Heart left ventricle (tissue), 13 donors: ENCODE measurements around the gene ARF3.

Source experiments
- POLR2A ChIP-seq, 2 donors: fragments of 450-650 bp; IDR thresholded peaks; one replicate each; pipeline ENCODE4 v1.6.1; 2017; ENCODE audit warnings: antibody characterized with exemption in 2 of 2, mild to moderate bottlenecking in 2 of 2, moderate library complexity in 2 of 2
- TF ChIP-seq, protein P1 (sequence below), 12 donors: fragments of 200-600 bp; sonication (generic) in 4 of 12; IDR thresholded peaks; one replicate each; pipeline versions ENCODE4 v1.5.0 to v1.8.0; 2018 to 2022; ENCODE audit warnings: antibody characterized with exemption in 12 of 12, mild to moderate bottlenecking in 5 of 12
- donor health status: ischemic (EF 13 %, LVEDD 7.1; RV severe dilation, severe dysfunction).
- donor health status: DM: no; HTN: yes; CAD: no.
- donor health status: DM: no; HTN: no; CAD: no.
- donor health status: ischemic (EF 25% LVEDD 6.9; RV normal size, moderate dysfunction).
- donor health status: ischemic (EF 25% LVEDD 5.7; RV mildly dilated, moderate dysfunction).
- donor health status: ischemic (EF 35%, LVEDD 5.7; RV mildly dilated, moderate dysfunction).
- donor health status: nonischemic (EF 11% LVEDD 7.7; RV severe dilation, severe dysfunction).
- donor health status: DM: yes; HTN: yes; CAD: no.
- donor health status: PGD.
- donor health status: ischemic (EF 29% LVEDD 5.4; RV normal size, mild dysfunction).
- donor health status: nonischemic (EF 23%, LVEDD 6.1; RV moderate dilation, normal function).

DNA sequence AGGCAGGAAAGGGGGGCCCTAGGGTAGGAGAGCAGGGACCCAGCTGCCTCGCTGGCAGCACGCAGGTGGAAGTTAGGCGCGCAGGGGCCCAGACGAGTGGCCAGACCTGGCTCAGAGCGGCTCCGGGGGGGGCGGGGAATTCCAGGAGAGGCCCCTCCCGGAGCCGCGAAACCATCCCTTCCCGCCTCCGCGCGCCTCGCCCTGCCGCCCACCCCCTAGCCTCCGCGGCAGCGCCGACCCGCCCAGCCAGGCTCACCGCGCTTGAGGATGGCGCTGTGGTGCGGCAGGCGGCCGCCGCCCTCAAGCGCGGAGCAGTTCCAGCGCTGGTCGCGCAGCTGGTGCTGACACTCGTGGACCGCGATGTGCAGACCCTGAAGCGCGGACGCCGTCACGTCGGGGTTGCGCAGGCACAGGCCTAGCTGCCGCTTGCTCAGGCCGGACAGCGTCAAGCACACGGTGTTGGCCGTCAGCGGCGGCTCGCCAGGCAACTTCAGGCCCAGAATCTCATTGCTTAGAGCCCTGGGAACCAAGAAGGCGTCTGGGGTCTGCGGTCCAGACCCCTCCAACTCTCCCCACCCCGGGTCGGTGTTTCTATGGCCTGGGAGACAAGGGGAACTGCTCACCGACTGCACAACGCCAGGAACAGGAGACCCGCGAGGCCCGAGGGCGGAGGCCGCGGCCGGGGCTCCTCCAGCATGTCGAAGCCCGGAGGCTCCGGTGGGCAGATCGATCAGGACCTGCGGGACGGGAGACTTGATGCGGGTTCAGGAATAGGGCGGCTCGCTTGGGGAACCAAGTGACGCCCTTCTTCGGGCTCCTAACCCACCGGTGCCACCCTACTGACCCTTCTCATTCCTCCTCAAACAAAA, 12.8 kb upstream of the ARF3 start:
- TF ChIP-seq, protein P1, sequence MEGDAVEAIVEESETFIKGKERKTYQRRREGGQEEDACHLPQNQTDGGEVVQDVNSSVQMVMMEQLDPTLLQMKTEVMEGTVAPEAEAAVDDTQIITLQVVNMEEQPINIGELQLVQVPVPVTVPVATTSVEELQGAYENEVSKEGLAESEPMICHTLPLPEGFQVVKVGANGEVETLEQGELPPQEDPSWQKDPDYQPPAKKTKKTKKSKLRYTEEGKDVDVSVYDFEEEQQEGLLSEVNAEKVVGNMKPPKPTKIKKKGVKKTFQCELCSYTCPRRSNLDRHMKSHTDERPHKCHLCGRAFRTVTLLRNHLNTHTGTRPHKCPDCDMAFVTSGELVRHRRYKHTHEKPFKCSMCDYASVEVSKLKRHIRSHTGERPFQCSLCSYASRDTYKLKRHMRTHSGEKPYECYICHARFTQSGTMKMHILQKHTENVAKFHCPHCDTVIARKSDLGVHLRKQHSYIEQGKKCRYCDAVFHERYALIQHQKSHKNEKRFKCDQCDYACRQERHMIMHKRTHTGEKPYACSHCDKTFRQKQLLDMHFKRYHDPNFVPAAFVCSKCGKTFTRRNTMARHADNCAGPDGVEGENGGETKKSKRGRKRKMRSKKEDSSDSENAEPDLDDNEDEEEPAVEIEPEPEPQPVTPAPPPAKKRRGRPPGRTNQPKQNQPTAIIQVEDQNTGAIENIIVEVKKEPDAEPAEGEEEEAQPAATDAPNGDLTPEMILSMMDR (IDR thresholded peaks at IDR 0.05): peak in 3 of 12 donors; percentile 14 to 24 (median 15)
- TF ChIP-seq POLR2A (IDR thresholded peaks at IDR 0.05): no peak
